ENCODE data around the gene CHCHD4. TPM values are rescaled to one million over a fixed set of nuclear protein-coding genes. Genes with fewer than 3 reads are reported as not detected.

CHCHD4 gene
- total and polyA plus RNA-seq, 10 of the 15 experiments (the other 5 are each of a cell fraction or from before 2014, with no cell fraction given) = 21.0 to 46.8 (median 29.0) TPM

GRCh38 chr3:14124615-14125192, at the start of gene CHCHD4, which contains the start of gene TMEM43 (continued):
- TF ChIP-seq ZNF622 (IDR thresholded peaks at IDR 0.05) = no peak
- peak; percentile 83 for TF ChIP-seq CREB1 (IDR thresholded peaks at IDR 0.05; ENCODE audit: low read depth)
- TF ChIP-seq SUPT20H (IDR thresholded peaks at IDR 0.05; ENCODE audit: borderline replicate concordance, control insufficient read depth, low read depth, low read length) = no peak
- no peak for TF ChIP-seq CHD4 (IDR thresholded peaks at IDR 0.05)
- TF ChIP-seq SIX5 (IDR thresholded peaks at IDR 0.05; ENCODE audit: low read depth, low read length, severe bottlenecking) = peak; percentile 99
- TF ChIP-seq E2F4 (IDR thresholded peaks at IDR 0.05; ENCODE audit: low read depth, low read length) = 0 out of 2 replicates have a peak, but pooled peaks have one; percentile 25
- TF ChIP-seq DPF2 (IDR thresholded peaks at IDR 0.05) = peak; percentile 66; the same call in 1 of the 2 replicates
- TF ChIP-seq KLF5 (IDR thresholded peaks at IDR 0.05; ENCODE audit: partially characterized antibody) = no peak

GRCh38 chr3:14172496-14172895, 47.8 kb upstream of the CHCHD4 start:
- WGBS (ENCODE audit: insufficient coverage, insufficient replicate concordance, low lambda C conversion rate, missing lambda C conversion rate) = 100% methylated on average over 5 of the region's 5 CpGs
- H3K27me3 ChIP-seq (replicated peaks in 1 of 2; ENCODE audit: control insufficient read depth in 2 of 2, insufficient read depth in 2 of 2, low read length in 1 of 2) = no peaks in the 10 kb centered on the region
- ChIA-PET CTCF (interaction anchor here (1.4 to 1.5 kb wide), 2 partner anchors 10 to 31 kb away, joined by 4 read pairs; no protein-coding TSS in a partner anchor), POLR2A (no interaction called here), RAD21 (ENCODE audit: unreplicated experiment) (no interaction called here), SMC1A (ENCODE audit: uncharacterized antibody, unreplicated experiment) (no interaction called here)
- no peak overlapping the region for H3K9ac ChIP-seq (ENCODE audit: control insufficient read depth, insufficient read depth, low read length)
- no peak overlapping the region for H3K4me2 ChIP-seq (ENCODE audit: control insufficient read depth, insufficient read depth)
- H3K4me3 ChIP-seq = no peak overlapping the region
- H2AFZ ChIP-seq (ENCODE audit: control insufficient read depth, low read depth, low read length) = no peak overlapping the region
- H4K20me1 ChIP-seq (ENCODE audit: control insufficient read depth, insufficient read depth) = no peaks in the 10 kb centered on the region
- ATAC-seq (no peak), FAIRE-seq (no peak), DNase-seq (ENCODE audit: low read depth, low spot score) (no peak)
- peaks cover 5 to 28% of the 10 kb centered on the region in 2 experiments for H3K36me3 ChIP-seq (ENCODE audit: control insufficient read depth in 2 of 2, insufficient read depth in 2 of 2, low read length in 1 of 2)
- BruUV-seq (replicated peaks) = no TSS peak
- H3K9me3 ChIP-seq (replicated peaks; ENCODE audit: control insufficient read depth, insufficient read depth, low read length) = no peaks in the 10 kb centered on the region
- H3K79me2 ChIP-seq (ENCODE audit: control insufficient read depth, insufficient read depth, low read length) = peaks cover 38% of the 10 kb centered on the region
- peaks cover 14% of the 10 kb centered on the region for H3K4me1 ChIP-seq (ENCODE audit: control insufficient read depth, insufficient read depth, low read length)
- in situ Hi-C loops (cut with MboI) (no loop called here), intact Hi-C loops (cut with micrococcal nuclease; ENCODE audit: unreplicated experiment) (no loop called here)
- H3K27ac ChIP-seq (ENCODE audit: control insufficient read depth, insufficient read depth) = no peak overlapping the region
- no peak for TF ChIP-seq NFYA (IDR thresholded peaks at IDR 0.05; ENCODE audit: borderline replicate concordance, low read depth, low read length)
- TF ChIP-seq YBX1 (IDR thresholded peaks at IDR 0.05) = no peak
- TF ChIP-seq FOS (IDR thresholded peaks at IDR 0.05; ENCODE audit: borderline replicate concordance, extremely low read depth, insufficient read length) = no peak
- TF ChIP-seq CBX5 (IDR thresholded peaks at IDR 0.05; ENCODE audit: low read depth) = no peak
- no peak for TF ChIP-seq STAT3 (IDR thresholded peaks at IDR 0.05; ENCODE audit: low read depth, low read length)
- no peak for TF ChIP-seq SKIL (IDR thresholded peaks at IDR 0.05; ENCODE audit: low read depth, poor library complexity, severe bottlenecking)
- no peak for TF ChIP-seq LARP7 (IDR thresholded peaks at IDR 0.05)
- no peak for TF ChIP-seq SREBF1 (IDR thresholded peaks at IDR 0.05; ENCODE audit: low read length)
- TF ChIP-seq REST (IDR thresholded peaks at IDR 0.05; ENCODE audit: low read depth, low read length) = no peak
- TF ChIP-seq NRF1 (conservative IDR thresholded peaks at IDR 0.05; ENCODE audit: low read depth, low read length) = no peak

Data from GM12878 (cell line).